PC-3 (cell line): ENCODE measurements around the gene PRSS8. TPM values are rescaled to one million over a fixed set of nuclear protein-coding genes. Genes with fewer than 3 reads are reported as not detected.

Experiments
- ATAC-seq: fragments of 200-7000 bp; cut with Tn5 transposase; 2 replicates; pipeline ENCODE4 v1.9.1; 2020; ENCODE audit warnings: mild to moderate bottlenecking, moderate library complexity
- BruUV-seq: library from RNA; stranded (reverse); fragments of 400-500 nt; replicated peaks from 2 replicates; lab custom pipeline; 2021; lab: Mats Ljungman, UMichigan
- CTCF ChIA-PET: fragments of 300-600 bp; sonication (Branson Sonifier 250); formaldehyde crosslinking; loops from one replicate; lab custom pipeline; 2022; ENCODE audit warnings: antibody characterized with exemption; lab: Charles Lee
- POLR2A ChIA-PET: fragments of 300-600 bp; sonication (Branson Sonifier 250); formaldehyde crosslinking; loops from one replicate; lab custom pipeline; 2022; ENCODE audit warnings: antibody characterized with exemption; ENCODE audit not compliant: unreplicated experiment; lab: Charles Lee
- DNase-seq: peaks from one replicate; pipeline ENCODE4 v3.0.0-alpha.2; 2015
- H2AFZ ChIP-seq: fragments of 300-600 bp; sonication (generic); 2 replicates; pipeline ENCODE4 v1.6.0; 2016; ENCODE audit warnings: antibody characterized with exemption, low read length
- H3F3A ChIP-seq: fragments of 300-600 bp; sonication (generic); one replicate; pipeline ENCODE4 v1.6.0; 2017; ENCODE audit warnings: antibody characterized with exemption, low read length, control low read depth, mild to moderate bottlenecking; ENCODE audit not compliant: unreplicated experiment
- H3K27ac ChIP-seq: fragments of 300-600 bp; sonication (generic); 2 replicates; pipeline ENCODE4 v1.5.1; 2016; ENCODE audit warnings: mild to moderate bottlenecking, low read length
- H3K27me3 ChIP-seq: fragments of 300-600 bp; sonication (generic); 2 replicates; pipeline ENCODE4 v1.6.1; 2016; ENCODE audit warnings: low read length, mixed read lengths
- H3K36me3 ChIP-seq: fragments of 300-600 bp; sonication (generic); 2 replicates; pipeline ENCODE4 v1.6.1; 2016; ENCODE audit warnings: low read depth, mixed run types, low read length, mixed read lengths
- H3K4me1 ChIP-seq: fragments of 300-600 bp; sonication (generic); 2 replicates; pipeline ENCODE4 v1.5.1; 2016; ENCODE audit warnings: low read length; ENCODE audit not compliant: insufficient read depth
- H3K4me2 ChIP-seq: fragments of 300-600 bp; sonication (generic); 2 replicates; pipeline ENCODE4 v1.6.0; 2016; ENCODE audit warnings: low read length
- H3K4me3 ChIP-seq: fragments of 300-600 bp; sonication (generic); 2 replicates; pipeline ENCODE4 v1.5.1; 2016; ENCODE audit warnings: mild to moderate bottlenecking, low read length, mixed read lengths
- H3K79me2 ChIP-seq: fragments of 300-600 bp; sonication (generic); 2 replicates; pipeline ENCODE4 v1.6.1; 2017; ENCODE audit warnings: low read length, mixed read lengths
- H3K9ac ChIP-seq: fragments of 300-600 bp; sonication (generic); 2 replicates; pipeline ENCODE4 v1.6.0; 2016; ENCODE audit warnings: mild to moderate bottlenecking, low read length
- H3K9me2 ChIP-seq: fragments of 300-600 bp; sonication (generic); replicated peaks from 2 replicates; pipeline ENCODE4 v1.6.1; 2016; ENCODE audit warnings: mixed run types, low read length, mixed read lengths
- H3K9me3 ChIP-seq: fragments of 300-600 bp; sonication (generic); 2 replicates; pipeline ENCODE4 v1.6.1; 2016; ENCODE audit warnings: low read length, mixed read lengths
- H4K20me1 ChIP-seq: fragments of 300-600 bp; sonication (generic); 2 replicates; pipeline ENCODE4 v1.6.1; 2016; ENCODE audit warnings: low read length, mixed read lengths
- EZH2 ChIP-seq: fragments of 300-600 bp; sonication (generic); IDR thresholded peaks from one replicate; pipeline ENCODE4 v1.6.1; 2017; ENCODE audit warnings: antibody characterized with exemption, mild to moderate bottlenecking, low read length; ENCODE audit not compliant: unreplicated experiment
- EZH2phosphoT487 ChIP-seq: fragments of 300-600 bp; sonication (generic); IDR thresholded peaks from 2 replicates; pipeline ENCODE4 v1.6.1; 2018; ENCODE audit warnings: mild to moderate bottlenecking, antibody characterized with exemption, low read length, borderline replicate concordance
- intact Hi-C: fragments of 100-400 bp; cut with micrococcal nuclease; formaldehyde crosslinking; loops from 2 replicates; pipeline ENCODE4 v1.9.0; 2023
- total RNA-seq: library from RNA; depleted of rRNA; stranded (reverse); fragments of >200 nt; gene quantifications from 2 replicates; pipeline ENCODE4 v1.2.3, GENCODE V29; 2014
- TF ChIP-seq, protein P1 (sequence below): fragments of 300-600 bp; sonication (generic); conservative IDR thresholded peaks from 2 replicates; pipeline ENCODE4 v1.5.1; 2017; ENCODE audit warnings: antibody characterized with exemption, low read depth, mild to moderate bottlenecking, low read length

Gene PRSS8
- total RNA-seq, 1 experiment from 2014 or later, result 23.4 TPM

DNA sequence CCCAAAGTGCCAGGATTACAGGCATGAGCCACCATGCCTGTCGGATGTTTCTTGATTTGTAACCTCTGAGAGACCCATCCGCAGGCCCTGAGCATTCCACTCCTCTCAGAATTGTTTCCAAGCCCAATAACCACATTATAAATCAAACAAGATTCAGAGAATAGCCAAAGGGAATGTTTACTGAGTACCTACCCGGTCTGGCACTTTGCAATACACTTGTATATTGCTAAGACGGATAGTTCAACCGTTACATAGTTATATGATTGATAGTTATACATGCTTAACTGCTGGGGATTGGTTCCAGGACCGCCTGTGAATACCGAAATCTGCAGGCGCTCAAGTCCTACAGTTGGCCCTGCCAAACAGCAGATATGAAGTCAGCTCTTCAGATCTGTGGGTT, 21.1 kb downstream of the PRSS8 start:
- peaks cover 9% of the 10 kb centered on the region; the same call in 1 of the 2 replicates for H3K36me3 ChIP-seq
- no TSS peak for BruUV-seq
- no peaks in the 10 kb centered on the region for H3K9me2 ChIP-seq
- ChIA-PET CTCF (interaction anchor here (1.7 kb wide), 1 partner anchor 28 kb away, joined by 5 read pairs; no protein-coding TSS in a partner anchor), POLR2A (interaction anchor here (0.7 kb wide), 1 partner anchor 607 kb away, joined by 4 read pairs; no protein-coding TSS in a partner anchor)
- H3K9me3 ChIP-seq, result no peaks in the 10 kb centered on the region
- intact Hi-C loops, result no loop called here
- peaks cover 27% of the 10 kb centered on the region for H3K79me2 ChIP-seq
- ATAC-seq, result no peak
- no peaks in the 10 kb centered on the region for H3F3A ChIP-seq
- no peaks in the 10 kb centered on the region for H3K27me3 ChIP-seq
- DNase-seq, result no peak
- no peak overlapping the region for H2AFZ ChIP-seq
- H4K20me1 ChIP-seq, result no peaks in the 10 kb centered on the region; the same call in 1 of the 2 replicates
- H3K9ac ChIP-seq, result no peak overlapping the region
- no peak for TF ChIP-seq EZH2
- TF ChIP-seq, protein P1, sequence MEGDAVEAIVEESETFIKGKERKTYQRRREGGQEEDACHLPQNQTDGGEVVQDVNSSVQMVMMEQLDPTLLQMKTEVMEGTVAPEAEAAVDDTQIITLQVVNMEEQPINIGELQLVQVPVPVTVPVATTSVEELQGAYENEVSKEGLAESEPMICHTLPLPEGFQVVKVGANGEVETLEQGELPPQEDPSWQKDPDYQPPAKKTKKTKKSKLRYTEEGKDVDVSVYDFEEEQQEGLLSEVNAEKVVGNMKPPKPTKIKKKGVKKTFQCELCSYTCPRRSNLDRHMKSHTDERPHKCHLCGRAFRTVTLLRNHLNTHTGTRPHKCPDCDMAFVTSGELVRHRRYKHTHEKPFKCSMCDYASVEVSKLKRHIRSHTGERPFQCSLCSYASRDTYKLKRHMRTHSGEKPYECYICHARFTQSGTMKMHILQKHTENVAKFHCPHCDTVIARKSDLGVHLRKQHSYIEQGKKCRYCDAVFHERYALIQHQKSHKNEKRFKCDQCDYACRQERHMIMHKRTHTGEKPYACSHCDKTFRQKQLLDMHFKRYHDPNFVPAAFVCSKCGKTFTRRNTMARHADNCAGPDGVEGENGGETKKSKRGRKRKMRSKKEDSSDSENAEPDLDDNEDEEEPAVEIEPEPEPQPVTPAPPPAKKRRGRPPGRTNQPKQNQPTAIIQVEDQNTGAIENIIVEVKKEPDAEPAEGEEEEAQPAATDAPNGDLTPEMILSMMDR, result no peak
- TF ChIP-seq EZH2phosphoT487, result no peak
- peaks cover 21% of the 10 kb centered on the region for H3K4me1 ChIP-seq
- no peak overlapping the region for H3K4me3 ChIP-seq
- H3K27ac ChIP-seq, result no peak overlapping the region
- no peak overlapping the region for H3K4me2 ChIP-seq

- H3K4me1 ChIP-seq, result peaks cover 21% of the 10 kb centered on the region
- H3K27ac ChIP-seq, result no peak overlapping the region
- H3K4me2 ChIP-seq, result no peak overlapping the region
- intact Hi-C loops, result no loop called here
- H3K9me2 ChIP-seq, result no peaks in the 10 kb centered on the region
- peaks cover 24% of the 10 kb centered on the region for H3K79me2 ChIP-seq
- ChIA-PET CTCF (interaction anchor here (1.7 kb wide), 1 partner anchor 29 kb away, joined by 5 read pairs; no protein-coding TSS in a partner anchor), POLR2A (no interaction called here)
- no peaks in the 10 kb centered on the region; the same call in 1 of the 2 replicates for H4K20me1 ChIP-seq
- no peaks in the 10 kb centered on the region for H3K27me3 ChIP-seq
- H3F3A ChIP-seq, result no peaks in the 10 kb centered on the region
- no TSS peak for BruUV-seq
- peaks cover 9% of the 10 kb centered on the region; the same call in 1 of the 2 replicates for H3K36me3 ChIP-seq
- TF ChIP-seq EZH2phosphoT487 (no peak), EZH2 (no peak)
- TF ChIP-seq, protein P1, result no peak
- no peak overlapping the region for H3K4me3 ChIP-seq
- H3K9me3 ChIP-seq, result no peaks in the 10 kb centered on the region
- ATAC-seq (no peak), DNase-seq (peak; percentile 36)
- no peak overlapping the region for H3K9ac ChIP-seq
- no peak overlapping the region for H2AFZ ChIP-seq
Measured at GRCh38 chr16:31113121-31114120, 22.1 kb downstream of the PRSS8 start.
